UCSD-AML1 (cell line): ENCODE data around the gene SCLY.
"Not testable (repeated sequence)": the region's sequence is repeated elsewhere in the genome, so short reads cannot be mapped to it uniquely, and the experiment has no call there.

ENCODE experiments used
- DNase-seq: peaks from one replicate; lab custom pipeline; 2025; ENCODE audit not compliant: unreplicated experiment; lab: John Stamatoyannopoulos, UW

SCLY gene

DNA sequence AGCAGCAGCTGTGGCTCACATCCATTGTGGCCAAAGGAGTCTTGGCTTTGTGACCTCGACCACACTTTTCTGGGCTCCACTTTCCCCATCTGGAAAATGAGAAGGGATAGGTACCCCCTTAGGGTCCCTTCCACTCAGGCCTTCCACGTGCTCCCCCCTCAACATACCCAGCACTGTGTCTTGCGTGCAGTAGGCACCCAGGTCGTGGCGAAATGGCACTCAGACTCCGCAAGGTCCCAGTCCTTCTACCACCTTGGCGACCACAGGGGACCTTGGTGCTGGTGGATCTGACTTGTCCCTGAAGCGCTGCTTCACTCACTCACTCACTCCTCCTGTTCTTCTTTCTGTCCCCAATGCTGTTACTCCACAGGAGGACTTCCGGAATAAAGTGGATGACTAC, 19.9 kb upstream of the SCLY start:
- DNase-seq: no peak

DNA sequence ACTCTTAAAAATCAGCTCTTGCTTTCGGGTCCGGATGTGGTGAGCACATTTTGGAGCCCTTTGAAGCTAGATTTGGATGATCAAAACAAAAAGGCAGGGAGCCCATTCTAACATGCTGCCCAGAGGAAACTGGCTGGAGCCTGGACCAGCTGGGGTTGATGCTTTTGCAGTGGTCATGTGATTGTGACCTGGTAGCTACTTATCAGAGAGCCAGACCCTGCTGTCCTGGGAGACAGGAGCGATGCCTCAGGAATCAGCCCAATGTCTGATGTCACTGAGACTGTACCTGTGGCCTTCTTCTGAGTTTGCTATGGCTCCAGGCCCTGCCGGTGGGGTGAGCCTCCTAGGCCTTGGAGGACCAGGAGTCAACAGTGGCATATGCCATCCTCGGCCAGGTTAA, 18.7 kb upstream of the SCLY start:
- no peak for DNase-seq

DNA sequence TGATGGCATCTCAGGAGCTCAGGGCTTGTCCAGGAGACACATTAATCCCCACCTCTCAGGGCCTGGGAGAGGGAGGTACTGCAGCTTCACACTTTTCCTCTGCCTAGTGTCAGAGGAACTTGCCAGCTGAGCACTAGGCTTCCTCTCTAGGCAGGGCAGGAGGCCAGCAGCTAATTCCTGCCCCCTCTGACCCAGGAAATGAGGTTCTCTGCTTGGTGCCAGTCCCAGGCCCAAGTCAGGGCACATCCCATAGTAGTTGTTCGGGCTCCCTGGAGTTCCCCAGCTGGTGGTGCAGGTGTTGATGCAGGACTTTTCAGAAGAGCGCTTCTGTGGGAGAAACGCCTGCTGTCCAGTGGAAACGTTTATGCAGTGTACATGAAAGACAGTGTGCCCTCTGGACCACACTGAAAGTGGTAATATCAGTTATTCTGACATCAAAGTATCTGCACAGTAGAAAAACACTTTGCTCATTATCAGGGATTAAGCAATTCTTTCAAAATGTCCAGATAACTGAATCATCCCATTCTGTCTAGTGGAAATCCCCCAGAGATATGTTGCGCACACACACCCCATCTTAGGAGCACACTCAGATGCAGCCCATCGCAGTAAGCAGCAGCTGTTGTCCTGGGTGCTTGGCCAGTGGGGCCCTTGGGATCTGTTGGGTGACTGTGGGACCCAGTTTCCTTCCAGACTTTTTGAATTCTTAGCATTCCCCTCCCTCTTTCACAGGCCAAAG, 17.8 kb upstream of the SCLY start:
- DNase-seq: no peak

DNA sequence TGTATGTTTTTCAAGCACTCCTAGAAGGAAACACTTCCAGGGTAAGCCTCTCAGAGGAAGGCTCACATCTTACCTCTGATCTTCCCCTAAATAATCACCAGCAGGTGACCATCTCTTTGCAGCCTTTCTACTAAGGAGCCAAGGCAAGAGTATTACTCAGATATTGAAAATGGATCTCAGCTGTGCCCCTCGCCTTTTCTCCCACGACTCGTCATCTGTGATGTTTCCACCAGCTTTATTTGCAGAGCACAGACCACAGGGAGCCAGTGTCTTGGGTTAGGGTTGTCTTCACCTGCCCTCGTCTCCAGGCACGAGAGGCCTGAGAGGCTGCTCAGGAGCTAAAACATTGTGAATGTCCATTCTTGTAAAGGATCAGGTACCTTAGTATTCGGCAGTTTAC, 16.9 kb upstream of the SCLY start:
- DNase-seq: no peak

DNA sequence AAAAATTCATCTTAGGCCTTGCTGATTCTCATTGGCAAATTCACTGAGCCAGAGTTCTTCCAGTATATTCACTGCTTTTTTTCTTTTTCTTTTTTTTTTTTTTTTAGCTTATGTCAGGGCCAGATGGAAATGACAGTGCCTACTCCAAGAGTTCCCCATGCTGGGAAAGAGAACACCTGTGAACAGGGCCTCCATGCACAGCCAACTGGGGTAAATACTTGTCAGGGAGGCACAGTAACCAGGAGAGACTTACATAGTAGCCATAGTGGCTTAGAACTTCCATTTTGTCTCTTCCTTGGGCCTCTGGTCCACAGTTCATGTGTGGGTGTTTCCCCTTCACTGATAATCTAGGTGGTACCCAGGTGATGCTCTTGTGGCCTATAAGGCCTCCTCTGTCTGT, 15.2 kb upstream of the SCLY start:
- no peak for DNase-seq

DNA sequence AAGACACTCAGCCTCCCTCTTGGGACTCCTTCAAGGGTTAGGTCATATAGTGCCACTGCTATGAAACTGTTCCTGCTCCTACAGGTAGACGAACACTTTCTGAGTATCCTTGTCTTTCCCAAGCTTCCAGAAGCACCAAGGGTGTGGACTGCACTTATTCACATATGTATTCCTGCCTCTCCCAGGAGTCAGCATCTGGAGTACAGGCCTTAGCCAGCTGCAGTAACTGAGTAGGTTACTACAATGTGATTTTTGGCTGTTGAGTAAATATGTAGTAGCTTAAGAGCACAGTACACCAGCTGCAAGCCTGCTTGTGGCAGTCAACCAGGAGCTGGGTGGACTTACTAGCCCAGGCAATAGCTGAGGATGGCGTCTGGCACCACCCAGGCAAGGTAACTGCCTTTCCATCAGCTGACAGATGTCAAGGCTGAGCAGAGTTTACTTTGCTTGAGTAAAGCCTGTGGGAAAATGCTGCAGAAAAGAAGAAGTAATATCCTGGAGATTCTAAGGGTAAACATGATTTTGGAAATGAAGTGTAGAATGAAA, 14.0 kb upstream of the SCLY start:
- DNase-seq: no peak

DNA sequence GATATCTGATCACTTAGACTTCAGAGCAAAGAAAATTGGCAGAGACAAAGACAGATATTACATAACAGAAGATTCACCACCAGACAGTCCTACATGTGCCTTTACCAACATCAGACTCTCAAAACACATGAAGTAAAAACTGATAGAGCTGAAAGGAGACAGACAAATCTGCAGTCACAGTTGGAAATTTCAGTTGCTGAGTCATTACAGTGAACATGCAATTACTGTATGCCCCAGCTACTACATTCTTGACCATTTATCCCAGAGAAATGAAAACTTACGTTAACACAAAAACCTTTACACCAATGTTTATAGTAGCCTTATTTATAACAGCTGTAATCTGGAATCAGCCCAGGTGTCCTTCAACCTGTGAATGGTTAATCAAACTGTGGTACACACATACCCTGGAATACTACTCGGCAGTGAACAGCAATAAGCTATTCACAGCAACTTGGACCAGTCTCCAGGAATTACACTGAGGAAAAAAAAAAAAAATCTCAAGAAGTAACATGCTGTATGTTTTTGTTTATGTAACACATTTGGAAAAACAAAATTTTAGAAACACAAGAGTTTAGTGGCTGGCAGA, 7.5 kb upstream of the SCLY start:
- no peak for DNase-seq

DNA sequence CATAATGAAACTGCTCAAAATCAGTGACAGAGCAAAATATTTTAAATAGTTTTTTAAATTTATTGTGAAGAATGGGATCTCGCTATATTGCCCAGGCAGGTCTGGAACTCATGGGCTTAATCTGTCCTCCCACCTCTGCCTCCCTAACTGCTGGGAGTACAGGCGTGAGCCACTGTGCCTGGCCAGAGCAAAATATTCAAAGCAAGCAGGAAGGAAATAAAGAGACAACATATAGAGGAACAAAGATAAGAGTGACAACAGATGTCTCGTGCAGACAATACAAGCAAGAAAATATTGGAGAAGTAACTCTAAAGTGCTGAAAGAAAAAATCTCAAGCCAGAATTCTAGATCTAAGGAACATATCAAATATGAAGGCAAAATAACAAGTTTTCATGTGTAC, 5.0 kb upstream of the SCLY start:
- no peak for DNase-seq

DNA sequence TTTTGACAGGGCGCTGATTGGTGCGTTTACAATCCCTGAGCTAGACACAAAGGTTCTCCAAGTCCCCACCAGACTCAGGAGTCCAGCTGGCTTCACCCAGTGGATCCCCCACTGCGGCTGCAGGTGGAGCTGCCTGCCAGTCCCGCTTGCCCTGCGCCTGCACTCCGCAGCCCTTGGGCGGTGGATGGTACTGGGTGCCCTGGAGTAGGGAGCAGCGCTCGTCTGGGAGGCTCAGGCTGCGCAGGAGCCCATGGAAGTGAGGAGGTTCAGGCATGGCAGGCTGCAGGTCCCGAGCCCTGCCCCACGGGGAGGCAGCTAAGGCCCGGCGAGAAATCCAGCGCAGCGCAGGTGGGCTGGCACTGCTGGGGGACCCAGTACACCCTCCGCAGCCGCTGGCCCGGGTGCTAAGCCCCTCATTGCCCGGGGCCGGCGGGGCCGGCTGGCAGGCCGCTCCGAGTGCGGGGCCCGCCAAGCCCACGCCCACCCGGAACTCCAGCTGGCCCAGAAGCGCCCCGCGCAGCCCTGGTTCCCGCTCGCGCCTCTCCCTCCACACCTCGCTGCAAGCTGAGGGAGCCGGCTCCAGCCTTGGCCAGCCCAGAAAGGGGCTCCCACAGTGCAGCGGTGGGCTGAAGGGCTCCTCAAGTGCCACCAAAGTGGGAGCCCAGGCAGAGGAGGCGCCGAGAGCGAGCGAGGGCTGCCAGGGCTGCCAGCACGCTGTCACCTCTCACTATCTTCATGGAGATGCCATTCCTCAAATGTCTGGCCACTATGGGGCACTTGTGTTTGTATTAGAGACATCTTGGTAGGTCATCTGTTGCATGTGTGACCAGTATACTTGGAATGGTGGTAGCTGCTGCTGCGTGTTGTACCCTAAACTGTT, 2.9 kb upstream of the SCLY start:
- DNase-seq: not testable (repeated sequence)

DNA sequence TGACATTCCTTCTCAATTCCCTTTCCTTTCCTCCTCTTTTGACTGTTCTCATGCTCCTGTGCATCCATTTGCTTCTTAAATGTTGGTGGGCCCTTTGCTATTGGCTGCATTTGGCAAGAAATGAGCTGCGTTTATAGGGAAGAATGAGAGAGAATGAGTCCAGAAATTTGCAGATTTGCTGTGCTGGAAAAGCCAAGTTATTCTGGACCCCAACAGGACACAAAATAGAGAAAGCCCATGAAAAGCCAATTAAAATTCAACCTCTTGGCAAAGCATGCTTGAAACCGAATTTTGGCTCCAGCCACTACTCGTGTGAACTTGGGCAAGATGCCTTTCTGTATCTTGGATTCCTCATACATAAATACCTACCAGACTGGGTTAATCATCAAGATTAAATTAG, 1.3 kb upstream of the SCLY start:
- no peak for DNase-seq

DNA sequence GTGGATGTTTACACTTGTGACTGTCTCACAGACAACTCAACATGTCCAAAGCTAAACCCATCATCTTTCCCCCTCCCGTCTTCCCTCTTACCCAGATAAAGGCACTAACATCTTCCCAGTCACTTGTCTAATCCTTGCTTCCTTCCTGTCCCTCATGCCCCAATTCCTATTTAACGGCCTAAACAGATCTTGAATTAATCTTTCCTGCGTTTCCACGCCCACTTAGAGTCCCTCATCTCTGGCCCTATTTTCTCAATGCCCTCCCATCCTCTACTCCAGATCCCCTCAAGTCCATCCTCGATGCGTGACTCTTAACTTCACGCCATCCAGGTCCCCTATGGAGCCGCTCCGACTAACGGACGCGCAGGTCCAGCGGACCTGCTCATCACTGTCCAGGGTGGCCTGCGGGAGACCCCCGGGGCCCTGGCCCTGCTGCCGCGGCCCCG, 682 bp upstream of the SCLY start:
- DNase-seq: no peak

DNA sequence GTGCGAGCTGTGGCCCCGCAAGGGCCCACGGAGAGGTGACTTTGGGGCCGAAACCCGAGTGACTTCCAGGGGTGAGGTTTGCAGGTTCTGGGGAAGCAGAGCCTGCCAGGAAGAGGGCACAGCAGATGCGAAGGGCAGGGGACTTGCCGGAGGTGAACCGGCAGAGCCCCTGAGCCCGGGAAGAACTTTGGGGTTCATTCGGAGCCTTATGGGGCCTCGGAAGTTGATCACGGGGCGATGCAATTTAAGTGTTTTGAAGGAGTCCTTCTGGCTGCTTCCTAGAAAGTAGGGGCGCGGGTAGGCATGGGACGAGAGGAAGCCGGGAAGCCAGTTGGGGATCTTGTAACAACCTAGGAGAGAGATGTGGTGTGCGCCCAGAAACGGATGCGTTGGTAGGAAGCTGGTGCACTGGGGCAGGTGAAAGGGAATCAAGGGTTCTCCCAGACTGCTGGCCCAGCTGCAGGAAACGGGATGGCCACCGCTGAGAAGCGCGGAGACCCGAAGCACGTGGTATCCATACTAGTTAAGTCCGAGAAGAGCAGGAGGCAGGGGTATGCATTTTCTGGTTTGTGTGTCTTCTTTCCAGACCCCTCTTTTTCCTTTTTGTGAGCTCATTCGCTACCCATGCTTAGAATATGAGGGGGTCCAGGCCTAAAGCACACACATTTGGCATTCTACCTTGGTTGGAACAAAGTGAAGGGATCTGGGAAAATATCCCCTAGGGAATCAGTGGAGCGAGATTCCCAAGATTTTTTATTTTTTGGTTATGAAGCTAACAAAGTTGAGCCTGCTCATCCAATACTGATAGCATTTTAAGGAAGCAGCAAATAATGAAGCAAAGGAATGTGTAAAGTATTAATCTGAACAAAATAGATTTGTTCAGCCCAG, 758 bp downstream of the SCLY start:
- DNase-seq: peak; percentile 58

DNA sequence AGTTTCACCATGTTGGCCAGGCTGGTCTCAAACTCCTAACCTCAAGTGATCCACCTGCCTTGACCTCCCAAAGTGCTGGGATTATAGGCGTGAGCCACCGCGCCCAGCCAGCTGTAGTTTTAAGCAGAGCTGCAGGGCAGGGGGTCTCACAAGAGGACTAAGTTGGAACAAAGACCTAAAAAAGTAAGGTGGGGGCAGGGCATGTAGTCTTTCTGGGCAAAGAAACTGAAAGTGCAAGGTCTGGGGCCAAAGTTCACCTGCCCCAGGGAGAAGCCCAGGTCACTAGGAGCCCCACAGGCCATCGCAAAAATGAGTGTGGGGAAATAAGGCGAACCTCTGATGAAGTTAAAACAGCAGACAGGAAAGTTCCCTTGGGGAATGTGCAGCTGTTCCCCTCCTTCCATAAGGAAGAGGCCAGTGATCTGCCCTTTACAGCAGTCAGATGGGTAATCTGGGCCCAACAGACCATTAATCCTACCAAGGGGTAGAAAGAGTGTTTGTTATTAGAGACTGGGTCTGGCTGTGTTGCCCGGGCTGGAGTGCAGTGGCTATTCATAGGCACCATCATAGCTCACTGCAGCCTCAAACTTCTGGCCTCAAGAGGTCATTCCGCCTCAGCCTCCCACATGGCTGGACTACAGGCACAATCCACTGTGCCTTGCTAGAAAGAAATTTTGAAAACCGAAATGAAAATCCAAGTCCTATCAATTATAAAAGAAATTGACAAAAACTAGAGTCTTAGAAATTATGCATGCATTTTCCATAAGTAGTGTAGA, 2.8 kb downstream of the SCLY start:
- DNase-seq: no peak

DNA sequence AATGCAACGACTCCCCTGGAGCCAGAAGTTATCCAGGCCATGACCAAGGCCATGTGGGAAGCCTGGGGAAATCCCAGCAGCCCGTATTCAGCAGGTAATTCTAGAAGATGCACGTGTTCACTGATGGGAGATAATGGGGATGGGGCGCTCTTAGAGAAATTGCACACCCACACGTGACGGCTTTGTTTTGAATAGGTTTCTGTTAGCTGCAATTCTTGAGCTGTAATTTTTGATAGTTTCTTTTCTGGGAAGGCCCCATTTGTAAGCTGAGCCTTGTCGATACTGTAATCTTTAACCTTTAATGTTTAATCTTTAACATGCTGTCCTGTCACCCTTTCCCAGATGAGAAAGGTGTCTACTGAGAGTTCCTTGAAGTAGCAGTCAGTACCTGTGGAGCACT, 3.6 kb downstream of the SCLY start:
- no peak for DNase-seq

DNA sequence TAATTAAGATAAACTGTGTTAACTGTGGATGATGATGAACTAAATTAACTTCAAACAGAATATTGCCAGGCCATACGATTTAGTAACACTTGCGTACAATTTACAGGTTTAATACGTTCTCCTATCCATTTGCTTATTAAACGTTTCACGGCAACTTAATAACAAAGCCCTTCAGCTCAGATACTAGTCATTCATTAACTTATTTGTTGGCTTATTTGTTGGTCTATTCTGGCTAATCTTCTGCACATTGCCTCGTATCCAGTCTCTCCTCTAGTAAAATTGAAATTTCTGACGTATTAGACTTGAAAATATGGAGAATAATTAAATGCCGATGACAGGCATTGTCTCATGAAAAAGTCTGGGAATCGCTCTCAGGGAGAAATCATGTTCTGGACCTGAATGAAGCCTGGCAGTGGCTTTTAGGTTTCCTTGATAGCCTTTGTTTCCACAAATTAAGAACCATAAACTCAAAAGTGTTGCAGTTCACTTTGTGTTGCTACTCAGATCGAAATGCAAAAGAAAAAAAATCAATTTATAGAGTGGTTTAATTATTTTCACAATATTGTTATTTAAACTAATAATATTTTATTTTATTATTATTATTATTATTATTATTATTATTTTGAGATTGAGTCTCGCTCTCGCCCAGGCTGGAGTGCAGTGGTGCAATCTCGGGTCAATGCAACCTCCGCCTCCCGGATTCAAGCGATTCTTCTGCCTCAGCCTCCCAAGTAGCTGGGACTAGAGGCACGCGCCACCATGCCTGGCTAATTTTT, 4.5 kb downstream of the SCLY start:
- DNase-seq: no peak

DNA sequence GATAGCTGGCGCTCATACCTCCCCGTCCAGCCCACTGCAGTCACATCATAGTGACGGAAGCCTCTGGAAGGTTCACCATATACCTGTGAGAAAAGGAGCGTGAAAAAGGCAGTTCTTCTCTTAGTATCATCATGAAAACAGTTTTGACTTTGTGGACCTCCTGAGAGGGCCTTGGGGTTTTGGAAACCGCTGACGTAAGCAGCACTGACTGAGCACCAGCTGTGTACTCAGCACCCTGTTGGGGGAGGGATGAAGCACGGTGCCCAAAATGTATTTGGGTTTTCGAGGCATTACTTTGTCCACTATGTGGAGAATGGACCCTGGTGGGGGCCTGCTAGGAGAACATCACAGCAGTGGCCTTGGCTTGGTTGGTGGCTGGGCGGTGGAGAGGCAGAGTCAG, 5.4 kb downstream of the SCLY start:
- DNase-seq: no peak

DNA sequence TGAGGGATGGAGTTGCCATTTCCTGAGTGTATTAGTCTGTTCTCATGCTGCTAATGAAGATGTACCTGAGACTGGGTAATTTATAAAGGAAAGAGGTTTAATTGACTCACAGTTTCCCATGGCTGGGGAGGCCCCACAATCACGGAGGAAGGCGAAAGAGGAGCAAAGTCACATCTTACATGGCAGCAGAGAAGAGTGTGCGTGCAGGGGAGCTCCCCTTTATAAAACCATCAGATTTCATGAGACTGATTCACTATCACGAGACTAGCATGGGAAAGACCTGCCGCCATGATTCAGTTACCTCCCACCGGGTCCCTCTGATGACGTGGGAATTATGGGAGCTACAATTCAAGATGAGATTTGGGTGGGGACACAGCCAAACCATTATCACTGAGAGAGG, 5.9 kb downstream of the SCLY start:
- DNase-seq: not testable (repeated sequence)

DNA sequence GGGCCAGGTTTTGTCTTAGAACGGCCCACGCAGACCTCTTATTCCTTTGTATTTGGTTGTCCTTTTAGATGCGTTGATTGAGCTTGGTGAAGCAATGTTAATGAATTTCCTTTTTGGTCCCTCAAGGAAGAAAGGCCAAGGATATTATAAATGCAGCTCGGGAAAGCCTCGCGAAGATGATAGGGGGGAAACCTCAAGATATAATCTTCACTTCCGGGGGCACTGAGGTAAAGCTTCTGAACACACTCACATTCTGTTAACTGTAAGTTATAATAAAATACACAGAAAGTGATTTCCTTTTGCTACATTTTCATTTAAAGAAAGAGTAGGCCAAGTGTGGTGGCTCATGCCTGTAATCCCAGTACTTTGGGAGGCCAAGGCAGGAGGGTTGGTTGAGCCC, 7.1 kb downstream of the SCLY start:
- no peak for DNase-seq

DNA sequence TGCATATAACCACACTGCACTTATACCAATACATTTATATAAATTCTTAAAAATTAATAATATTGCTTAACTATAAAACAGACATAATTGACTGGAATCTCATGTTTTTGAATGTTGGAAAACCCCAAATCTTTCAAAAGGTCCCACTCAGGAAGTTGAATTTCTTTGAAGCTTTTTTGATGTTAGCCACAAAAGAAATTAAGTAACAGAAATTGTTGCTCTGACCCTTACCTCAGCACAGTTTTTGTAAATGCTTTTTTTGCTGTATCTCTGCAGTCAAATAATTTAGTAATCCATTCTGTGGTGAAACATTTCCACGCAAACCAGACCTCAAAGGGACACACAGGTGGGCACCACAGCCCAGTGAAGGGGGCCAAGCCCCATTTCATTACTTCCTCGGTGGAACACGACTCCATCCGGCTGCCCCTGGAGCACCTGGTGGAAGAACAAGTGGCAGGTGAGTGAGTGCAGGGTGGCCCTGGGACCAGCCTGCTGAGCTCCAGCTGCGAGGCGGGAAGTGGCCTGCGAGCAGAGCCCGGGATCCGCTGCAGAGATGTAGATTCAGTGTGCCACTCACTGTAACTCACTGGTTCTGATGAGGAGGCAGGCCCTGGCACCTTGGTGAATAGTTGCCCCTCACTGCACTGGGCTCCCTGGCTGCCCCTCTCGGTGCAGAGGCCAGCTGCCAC, 8.4 kb downstream of the SCLY start:
- no peak for DNase-seq
